NB4 (cell line): ENCODE data around the gene NOL6.
"Not testable (repeated sequence)": the region's sequence is repeated elsewhere in the genome, so short reads cannot be mapped to it uniquely, and the experiment has no call there.

Source experiments
- MYC ChIP-seq: IDR thresholded peaks from 2 replicates; pipeline ENCODE4 v1.6.1; 2011; ENCODE audit warnings: low read depth, low read length
- POLR2A ChIP-seq: IDR thresholded peaks from 2 replicates; pipeline ENCODE4 v1.6.1; 2011; ENCODE audit warnings: mild to moderate bottlenecking; ENCODE audit not compliant: insufficient read length; ENCODE audit errors: extremely low read depth
- TF ChIP-seq, protein P1 (sequence below): IDR thresholded peaks from 2 replicates; pipeline ENCODE4 v1.6.1; 2011; ENCODE audit warnings: low read depth, low read length
- TF ChIP-seq, protein P2 (sequence below): IDR thresholded peaks from one replicate; pipeline ENCODE4 v1.5.1; 2012; ENCODE audit warnings: low read depth, low read length

DNA sequence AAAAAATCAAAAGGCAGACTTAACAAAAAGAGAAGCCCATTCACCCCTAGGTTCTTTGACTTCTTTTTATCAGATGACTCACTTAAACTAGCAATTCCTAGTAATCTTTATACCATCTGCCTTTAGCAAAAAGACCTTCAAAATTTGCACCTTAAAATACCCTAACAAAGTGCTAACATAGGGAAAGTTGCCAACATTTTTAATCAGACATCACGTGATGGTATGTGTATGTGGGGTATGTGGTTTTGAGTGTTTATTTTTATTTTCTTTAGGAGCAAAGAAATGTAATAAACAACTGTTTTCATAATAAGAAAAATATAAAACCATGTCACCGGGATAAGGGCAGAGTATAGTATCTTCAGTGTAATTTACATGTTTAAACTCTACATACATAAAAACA is 20.1 kb upstream of the NOL6 start:
- TF ChIP-seq, protein P1, sequence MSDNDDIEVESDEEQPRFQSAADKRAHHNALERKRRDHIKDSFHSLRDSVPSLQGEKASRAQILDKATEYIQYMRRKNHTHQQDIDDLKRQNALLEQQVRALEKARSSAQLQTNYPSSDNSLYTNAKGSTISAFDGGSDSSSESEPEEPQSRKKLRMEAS, result not testable (repeated sequence)
- TF ChIP-seq, protein P2, sequence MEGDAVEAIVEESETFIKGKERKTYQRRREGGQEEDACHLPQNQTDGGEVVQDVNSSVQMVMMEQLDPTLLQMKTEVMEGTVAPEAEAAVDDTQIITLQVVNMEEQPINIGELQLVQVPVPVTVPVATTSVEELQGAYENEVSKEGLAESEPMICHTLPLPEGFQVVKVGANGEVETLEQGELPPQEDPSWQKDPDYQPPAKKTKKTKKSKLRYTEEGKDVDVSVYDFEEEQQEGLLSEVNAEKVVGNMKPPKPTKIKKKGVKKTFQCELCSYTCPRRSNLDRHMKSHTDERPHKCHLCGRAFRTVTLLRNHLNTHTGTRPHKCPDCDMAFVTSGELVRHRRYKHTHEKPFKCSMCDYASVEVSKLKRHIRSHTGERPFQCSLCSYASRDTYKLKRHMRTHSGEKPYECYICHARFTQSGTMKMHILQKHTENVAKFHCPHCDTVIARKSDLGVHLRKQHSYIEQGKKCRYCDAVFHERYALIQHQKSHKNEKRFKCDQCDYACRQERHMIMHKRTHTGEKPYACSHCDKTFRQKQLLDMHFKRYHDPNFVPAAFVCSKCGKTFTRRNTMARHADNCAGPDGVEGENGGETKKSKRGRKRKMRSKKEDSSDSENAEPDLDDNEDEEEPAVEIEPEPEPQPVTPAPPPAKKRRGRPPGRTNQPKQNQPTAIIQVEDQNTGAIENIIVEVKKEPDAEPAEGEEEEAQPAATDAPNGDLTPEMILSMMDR, result not testable (repeated sequence)
- TF ChIP-seq POLR2A, MYC: not testable (repeated sequence)
